Lung (tissue), 12 donors: ENCODE results near the gene TAS2R31. TPM values are rescaled to one million over a fixed set of nuclear protein-coding genes. Genes with fewer than 3 reads are reported as not detected.
A peak's percentile ranks its signal among the peaks of the same experiment; 100 is the strongest.
"Not testable (repeated sequence)": the region's sequence is repeated elsewhere in the genome, so short reads cannot be mapped to it uniquely, and the experiment has no call there.

ENCODE experiments used
- ATAC-seq: fragments of 200-7000 bp; cut with Tn5 transposase; one replicate; pipeline ENCODE4 v1.9.1; 2020; ENCODE audit warnings: moderate number of reproducible peaks; ENCODE audit not compliant: insufficient read depth, low FRiP score
- DNase-seq, 3 donors: peaks; one replicate each; pipeline ENCODE4 v3.0.0-alpha.2; 2013 to 2017
- H3K27ac ChIP-seq, 2 donors: one replicate each; pipeline ENCODE4 v1.5.1; 2013; ENCODE audit warnings: mild to moderate bottlenecking in 2 of 2, moderate library complexity in 2 of 2, control low read depth in 1 of 2, inconsistent platforms in 1 of 2, low read depth in 1 of 2, low read length in 1 of 2
- H3K27me3 ChIP-seq, 3 donors: one replicate each; pipeline ENCODE4 v1.5.1; 2013; ENCODE audit warnings: low read length in 2 of 3; ENCODE audit not compliant: control insufficient read depth in 3 of 3, insufficient read depth in 3 of 3
- H3K36me3 ChIP-seq, 4 donors: one replicate each; pipeline ENCODE4 v1.5.1; 2013; ENCODE audit warnings: low read length in 4 of 4, mild to moderate bottlenecking in 1 of 4, moderate library complexity in 1 of 4; ENCODE audit not compliant: control insufficient read depth in 4 of 4, insufficient read depth in 4 of 4
- H3K4me1 ChIP-seq, 5 donors: one replicate each; pipeline ENCODE4 v1.5.1; 2013; ENCODE audit warnings: low read length in 5 of 5, mild to moderate bottlenecking in 2 of 5, moderate library complexity in 1 of 5; ENCODE audit not compliant: control insufficient read depth in 5 of 5, insufficient read depth in 5 of 5
- H3K4me3 ChIP-seq: one replicate; pipeline ENCODE4 v1.5.1; 2013; ENCODE audit warnings: mild to moderate bottlenecking, control low read depth, moderate library complexity
- H3K9ac ChIP-seq, 2 donors: one replicate each; pipeline ENCODE4 v1.5.1; 2013; ENCODE audit warnings: low read length in 2 of 2, control low read depth in 1 of 2; ENCODE audit not compliant: insufficient read depth in 1 of 2
- H3K9me3 ChIP-seq, 4 donors: one replicate each; pipeline ENCODE4 v1.5.1; 2013; ENCODE audit warnings: low read length in 3 of 4, mild to moderate bottlenecking in 1 of 4, moderate library complexity in 1 of 4; ENCODE audit not compliant: control insufficient read depth in 4 of 4, insufficient read depth in 3 of 4
- WGBS, 2 donors: extraction: QIAGEN DNeasy Blood & Tissue Kit; methylation state at CpG; one replicate each; pipeline ENCODE4 v1.1.7; 2013; 5-methylcytosine and 5-hydroxymethylcytosine counted together
- polyA plus RNA-seq, 2 donors: library from polyadenylated mRNA; stranded (reverse); fragments of 200-250 nt; gene quantifications; one replicate each; pipeline ENCODE4 v1.2.1, GENCODE V29; 2013
- total RNA-seq, 2 donors: library from RNA; depleted of rRNA in 1 of 2; stranded (reverse); fragments of >200 nt in 1 of 2; gene quantifications; one replicate each; pipeline ENCODE4 v1.2.1, GENCODE V29; 2014 to 2021
- TF ChIP-seq, protein P1 (sequence below): IDR thresholded peaks from 2 replicates; pipeline ENCODE4 v1.5.1; 2012; ENCODE audit warnings: mild to moderate bottlenecking; ENCODE audit errors: control extremely low read depth, extremely low read depth
- donor health status: control.
- donor health status: control.
- donor health status: Bipolar disorder and iron deficiency.
- donor health status: healthy.
- donor health status: DM: yes; HTN: yes; CAD: no.

The TAS2R31 gene
- total and polyA plus RNA-seq, 4 donors, result 0.14 to 20.1 (median 1.7) TPM

DNA sequence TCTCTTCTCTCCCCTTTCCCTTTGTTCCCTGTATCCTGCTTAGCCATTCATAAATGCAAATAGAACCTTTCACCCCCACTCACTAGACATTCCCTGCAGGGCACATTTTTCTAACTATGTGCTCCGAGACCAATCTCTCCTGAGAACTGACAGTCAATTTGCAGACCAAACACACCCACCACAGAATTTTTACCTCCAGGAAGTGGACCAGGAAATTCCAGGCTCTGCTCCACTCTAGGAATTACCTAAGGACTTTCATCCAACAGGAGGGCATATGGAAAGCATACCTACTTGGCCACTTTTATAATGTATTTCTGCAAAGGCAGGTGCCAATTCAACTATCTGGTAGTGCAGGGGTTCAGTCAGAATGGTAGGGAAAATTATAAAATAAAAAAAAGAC lies 39.8 kb upstream of the TAS2R31 start:
- WGBS, 2 donors, result 92 to 100% methylated on average over 1 of the region's 1 CpG
- Histone ChIP-seq H3K36me3 (peaks cover 0 to 7% (median 0%) of the 10 kb centered on the region in 4 donors), H3K4me1 (peaks cover 0 to 5% (median 0%) of the 10 kb centered on the region in 5 donors), H3K9me3 (no peaks in the 10 kb centered on the region), H3K9ac (no peak overlapping the region), H3K27me3 (no peaks in the 10 kb centered on the region), H3K4me3 (no peak overlapping the region), H3K27ac (no peak overlapping the region)
- ATAC-seq, result no peak
- no peak for DNase-seq
- TF ChIP-seq, protein P1, sequence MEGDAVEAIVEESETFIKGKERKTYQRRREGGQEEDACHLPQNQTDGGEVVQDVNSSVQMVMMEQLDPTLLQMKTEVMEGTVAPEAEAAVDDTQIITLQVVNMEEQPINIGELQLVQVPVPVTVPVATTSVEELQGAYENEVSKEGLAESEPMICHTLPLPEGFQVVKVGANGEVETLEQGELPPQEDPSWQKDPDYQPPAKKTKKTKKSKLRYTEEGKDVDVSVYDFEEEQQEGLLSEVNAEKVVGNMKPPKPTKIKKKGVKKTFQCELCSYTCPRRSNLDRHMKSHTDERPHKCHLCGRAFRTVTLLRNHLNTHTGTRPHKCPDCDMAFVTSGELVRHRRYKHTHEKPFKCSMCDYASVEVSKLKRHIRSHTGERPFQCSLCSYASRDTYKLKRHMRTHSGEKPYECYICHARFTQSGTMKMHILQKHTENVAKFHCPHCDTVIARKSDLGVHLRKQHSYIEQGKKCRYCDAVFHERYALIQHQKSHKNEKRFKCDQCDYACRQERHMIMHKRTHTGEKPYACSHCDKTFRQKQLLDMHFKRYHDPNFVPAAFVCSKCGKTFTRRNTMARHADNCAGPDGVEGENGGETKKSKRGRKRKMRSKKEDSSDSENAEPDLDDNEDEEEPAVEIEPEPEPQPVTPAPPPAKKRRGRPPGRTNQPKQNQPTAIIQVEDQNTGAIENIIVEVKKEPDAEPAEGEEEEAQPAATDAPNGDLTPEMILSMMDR, result no peak

DNA sequence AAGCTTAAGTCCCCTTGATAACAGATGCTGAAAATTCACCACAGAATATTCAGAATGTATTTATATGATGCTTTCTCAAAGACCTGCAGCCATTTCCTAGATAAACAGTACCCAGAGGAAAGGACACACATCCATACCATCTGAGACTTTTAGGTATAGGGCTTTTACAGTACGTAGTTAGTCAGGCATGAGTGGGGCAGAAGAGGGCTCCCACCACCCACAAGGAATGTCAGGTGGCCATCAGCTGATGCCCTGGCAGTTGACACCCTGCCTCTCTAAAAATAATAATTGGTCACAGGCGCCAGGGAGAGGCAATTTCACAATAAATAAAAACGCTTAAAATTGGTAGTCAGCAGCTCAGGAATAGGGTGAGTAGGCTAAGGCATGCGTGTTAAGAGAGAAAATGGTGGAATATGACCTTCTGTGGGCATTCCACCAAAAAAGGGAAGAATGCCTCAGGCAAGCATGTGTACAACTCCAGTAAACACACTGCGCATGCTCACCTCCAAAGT lies 38.7 kb upstream of the TAS2R31 start:
- no peaks in the 10 kb centered on the region for H3K9me3 ChIP-seq
- peaks cover 0 to 7% (median 0%) of the 10 kb centered on the region in 4 donors for H3K36me3 ChIP-seq
- ATAC-seq (no peak), DNase-seq (no peak)
- WGBS, 2 donors, result 81 to 84% methylated on average over 5 of the region's 5 CpGs
- no peak overlapping the region for H3K4me3 ChIP-seq
- TF ChIP-seq, protein P1, result no peak
- no peaks in the 10 kb centered on the region for H3K27me3 ChIP-seq
- H3K9ac ChIP-seq, result no peak overlapping the region
- no peak overlapping the region for H3K27ac ChIP-seq
- H3K4me1 ChIP-seq, result peaks cover 0 to 5% (median 0%) of the 10 kb centered on the region in 5 donors

DNA sequence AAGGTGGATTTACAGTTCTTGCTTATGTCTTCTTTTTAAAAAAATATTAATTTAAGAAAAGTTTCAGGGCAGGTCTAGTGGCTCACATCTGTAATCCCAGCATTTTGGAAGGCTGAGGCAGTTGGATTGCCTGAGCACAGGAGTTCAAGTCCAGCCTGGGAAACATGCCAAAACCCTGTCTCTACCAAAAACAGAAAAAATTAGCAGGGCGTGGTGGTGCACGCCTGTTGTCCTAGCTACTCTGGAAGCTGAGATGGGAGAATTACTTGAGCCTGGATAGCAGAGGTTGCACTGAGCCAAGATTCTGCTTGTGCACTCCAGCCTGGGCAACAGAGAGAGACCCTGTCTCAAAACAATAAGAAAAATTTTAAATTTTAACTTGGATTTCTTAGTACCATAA lies 36.3 kb upstream of the TAS2R31 start:
- Histone ChIP-seq H3K4me3 (no peak overlapping the region), H3K9ac (no peak overlapping the region), H3K27ac (no peak overlapping the region), H3K27me3 (no peaks in the 10 kb centered on the region), H3K4me1 (peaks cover 0 to 2% (median 0%) of the 10 kb centered on the region in 5 donors), H3K9me3 (no peaks in the 10 kb centered on the region), H3K36me3 (peaks cover 0 to 6% (median 0%) of the 10 kb centered on the region in 4 donors)
- 56 to 67% methylated on average over 2 of the region's 2 CpGs for WGBS, 2 donors
- ATAC-seq (no peak), DNase-seq (peak in 1 of 3 donors; percentile 15)
- TF ChIP-seq, protein P1, result no peak

GRCh38 chr12:11062194-11062593 lies 31.0 kb upstream of the TAS2R31 start, which contains the start of gene TAS2R46:
Gene TAS2R46, minus strand, starts transcription at chr12:11062294. Its CDS starts 0 bp downstream, at chr12:11062294.
- WGBS, 2 donors, result 95 to 97% methylated on average over 1 of the region's 1 CpG
- not testable (repeated sequence) for H3K27ac ChIP-seq, H3K9ac ChIP-seq, H3K9me3 ChIP-seq, ATAC-seq, H3K4me1 ChIP-seq, H3K36me3 ChIP-seq, DNase-seq, H3K27me3 ChIP-seq, H3K4me3 ChIP-seq
